NCI-H2227 (cell line): ENCODE measurements around the gene LEF1.

Experiments used
- DNase-seq: peaks from one replicate; lab custom pipeline; 2025; ENCODE audit not compliant: unreplicated experiment; lab: John Stamatoyannopoulos, UW

LEF1 gene

DNA sequence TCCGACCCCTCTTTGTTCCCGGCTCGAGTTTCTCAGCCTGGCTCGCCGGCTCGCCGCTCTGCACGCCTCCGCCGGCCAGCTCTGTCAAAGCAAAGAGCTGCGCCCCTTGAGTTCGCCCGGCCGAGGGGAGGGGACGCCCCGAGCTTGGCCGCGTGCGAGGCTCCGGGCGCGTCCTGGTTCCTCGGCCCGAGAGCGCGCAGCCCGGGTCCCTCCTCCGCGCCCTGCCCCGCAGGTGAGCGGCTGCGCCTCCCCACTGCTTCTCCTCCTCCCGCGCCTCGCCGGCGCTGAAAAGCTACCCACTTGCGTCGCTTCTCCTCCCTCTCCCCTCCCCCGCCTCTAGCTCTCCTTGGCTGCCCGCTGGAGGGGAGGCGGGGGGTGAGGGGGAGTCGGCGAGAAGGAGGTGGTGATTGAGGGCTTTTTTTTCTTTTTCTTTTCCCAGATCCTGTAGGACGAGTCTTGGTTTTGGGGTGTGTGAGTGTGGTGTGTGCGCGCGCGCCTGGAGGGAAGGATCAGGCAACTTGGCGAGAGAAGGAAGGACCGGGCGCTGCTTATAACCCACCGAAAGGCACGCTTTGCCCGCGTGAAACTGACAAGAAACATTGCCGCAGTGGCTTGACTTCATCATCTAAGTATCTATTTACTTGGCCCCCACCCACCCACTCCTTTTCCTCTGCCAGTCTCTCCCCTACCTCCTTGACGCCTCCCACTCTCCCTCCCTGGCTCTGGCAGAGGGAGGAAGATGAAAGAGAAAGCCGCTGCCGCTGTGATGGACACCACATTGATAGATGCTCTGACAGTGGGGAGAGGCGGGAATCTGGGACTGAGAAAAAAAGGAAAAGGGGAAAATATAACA is at the start of gene LEF1:
Gene LEF1, minus strand, starts transcription at position 262 of the 853 bp plus-strand sequence. CDS start 1,165 bp downstream, outside the sequence.
- DNase-seq = peak; percentile 82

DNA sequence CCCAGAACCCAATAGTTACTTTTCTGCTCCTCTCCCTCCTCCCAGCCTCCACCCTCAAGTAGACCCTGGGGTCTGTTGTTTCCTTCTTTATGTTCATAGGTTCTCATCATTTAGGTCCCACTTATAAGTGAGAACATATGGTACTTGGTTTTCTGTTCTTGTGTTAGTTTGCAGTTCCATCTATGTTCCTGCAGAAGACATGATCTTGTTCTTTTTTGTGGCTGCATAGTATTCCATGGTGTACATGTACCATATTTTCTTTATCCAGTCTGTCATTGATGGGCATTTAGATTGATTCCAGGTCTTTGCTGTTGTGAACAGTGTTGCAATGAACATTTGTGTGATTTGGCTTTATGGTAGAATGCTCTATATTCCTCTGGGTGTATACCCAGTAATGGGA is 47.8 kb upstream of the LEF1 start:
- no peak for DNase-seq

DNA sequence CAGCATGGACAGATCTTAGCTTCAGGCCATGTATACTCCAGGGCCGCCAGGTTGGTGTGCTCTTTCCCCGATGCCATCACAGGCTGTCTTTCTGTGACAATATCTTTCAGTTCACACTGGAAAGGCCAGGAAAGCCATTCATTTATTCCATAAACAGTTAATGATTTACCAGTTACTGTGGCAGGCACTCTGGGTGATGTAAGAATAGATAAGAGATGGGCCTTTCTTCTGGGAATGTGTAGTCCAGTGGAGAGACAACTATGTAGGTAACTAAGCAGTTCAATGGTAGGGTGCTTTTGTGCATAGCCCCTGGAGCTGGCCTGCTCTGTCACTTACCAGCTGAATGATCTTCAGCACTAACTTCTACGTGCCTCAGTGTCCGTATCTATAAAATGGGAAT is 46.3 kb upstream of the LEF1 start:
- no peak for DNase-seq

DNA sequence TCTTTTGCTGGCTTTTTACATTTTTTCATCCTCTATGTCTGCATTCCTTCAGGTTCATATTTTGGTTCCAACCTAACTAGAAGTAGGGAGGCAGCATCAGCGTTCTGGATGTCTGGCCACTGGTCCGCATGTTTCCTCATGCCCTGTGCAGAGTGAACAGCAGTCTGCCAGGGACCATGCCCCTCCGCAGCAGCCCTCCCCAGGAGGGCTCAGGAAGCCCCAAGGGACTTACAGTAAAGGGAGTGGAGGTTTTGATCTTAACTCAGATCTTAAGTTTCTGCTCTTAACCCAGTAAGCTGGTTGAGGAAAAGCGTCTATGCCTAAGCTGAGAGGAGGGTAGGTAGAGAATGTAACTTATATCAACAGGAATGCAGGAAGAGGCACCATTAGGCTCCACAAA is 45.0 kb upstream of the LEF1 start:
- no peak for DNase-seq

DNA sequence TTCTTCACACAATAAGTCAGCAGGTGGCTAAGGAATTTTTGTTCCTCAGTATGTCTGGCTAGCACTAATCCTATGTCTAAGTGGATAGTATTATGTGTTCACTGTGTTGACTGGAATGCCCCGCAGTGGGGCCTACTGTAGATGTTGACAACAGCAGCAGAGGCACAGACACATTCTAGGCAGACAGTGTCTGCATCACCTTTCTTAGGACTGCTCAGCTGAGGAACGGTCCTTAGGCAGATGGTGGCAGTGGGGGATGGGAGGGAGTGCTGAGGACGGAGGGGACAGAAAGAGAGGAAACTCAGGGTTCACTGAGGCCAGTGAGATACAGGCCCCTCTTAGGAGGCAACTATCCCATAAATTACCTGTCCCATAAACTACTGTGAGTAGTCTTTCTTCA is 44.6 kb upstream of the LEF1 start:
- DNase-seq = no peak

DNA sequence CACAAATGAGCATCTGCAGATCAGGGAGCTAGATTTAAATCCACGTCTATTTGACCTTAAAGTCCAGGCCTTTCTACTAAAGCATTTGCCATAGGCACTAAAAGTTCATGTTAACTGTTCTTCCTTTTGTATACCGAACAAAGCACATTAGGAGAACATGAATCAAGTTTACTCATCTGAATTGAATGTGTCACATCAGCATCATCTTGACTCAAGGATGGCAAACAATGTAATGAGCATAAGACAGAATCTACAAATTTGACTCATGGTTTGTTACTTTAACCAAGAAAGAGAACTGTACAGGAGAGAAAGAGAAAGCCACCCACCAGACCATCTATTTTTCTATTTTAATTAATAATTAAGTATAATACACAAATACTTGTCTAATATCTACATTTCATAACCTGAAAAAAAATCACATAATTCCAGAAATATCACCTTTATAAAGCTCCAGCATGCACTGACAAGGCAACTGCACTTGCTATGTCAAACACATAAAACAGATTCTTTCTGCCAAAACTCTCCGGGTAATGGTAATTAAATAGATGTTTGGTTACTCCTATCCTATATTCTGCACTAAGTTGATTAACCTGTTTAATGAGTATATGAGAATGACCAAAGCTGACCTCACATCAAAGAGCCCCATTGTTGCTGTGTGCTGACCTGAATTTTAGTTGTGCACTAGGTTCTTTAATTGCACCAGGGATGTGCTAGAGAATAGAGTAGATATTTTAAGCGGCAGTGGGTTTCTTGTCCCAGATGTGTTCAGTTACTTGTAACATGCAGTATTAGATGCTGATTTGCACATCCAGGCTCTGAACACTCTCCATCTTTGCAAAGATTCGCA is 42.5 kb upstream of the LEF1 start:
- DNase-seq = no peak

DNA sequence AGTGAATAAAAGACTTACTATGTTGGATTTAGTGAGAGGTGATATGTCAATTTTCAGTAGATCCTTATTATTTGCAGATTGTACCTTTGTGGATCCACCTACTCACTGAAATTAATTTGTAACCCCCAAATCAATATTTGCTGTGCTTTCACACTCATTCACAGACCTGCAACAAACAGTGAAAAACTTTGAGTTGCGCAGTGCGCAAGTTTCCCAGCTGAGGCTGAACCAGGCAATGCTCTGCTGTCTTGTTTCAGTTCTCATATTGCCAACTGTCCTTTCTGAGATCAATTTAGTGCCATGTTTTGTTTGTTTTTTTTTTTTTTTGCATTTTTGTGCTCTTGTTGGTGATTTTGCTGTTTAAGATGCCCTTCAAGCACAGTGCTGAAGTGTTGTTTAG is 40.8 kb upstream of the LEF1 start:
- no peak for DNase-seq

DNA sequence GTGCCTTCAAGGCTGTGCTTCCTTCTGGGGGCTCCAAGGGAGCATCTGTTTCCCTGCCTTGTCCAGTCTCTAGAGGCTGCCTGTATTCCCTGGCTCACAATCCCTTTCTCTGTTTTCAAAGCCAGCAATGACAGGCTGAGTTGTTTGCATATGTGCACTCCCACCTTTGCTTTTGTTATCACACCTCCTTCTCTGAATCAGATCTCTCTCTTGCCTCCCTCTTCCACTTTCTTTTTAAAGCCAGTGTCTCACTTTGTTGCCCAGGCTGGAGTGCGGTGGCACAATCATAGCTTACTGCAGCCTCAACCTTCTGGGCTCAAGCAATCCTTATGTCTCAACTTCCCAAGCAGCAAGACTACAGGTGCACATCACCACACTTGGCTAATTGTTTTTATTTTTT is 37.1 kb upstream of the LEF1 start:
- DNase-seq = no peak

DNA sequence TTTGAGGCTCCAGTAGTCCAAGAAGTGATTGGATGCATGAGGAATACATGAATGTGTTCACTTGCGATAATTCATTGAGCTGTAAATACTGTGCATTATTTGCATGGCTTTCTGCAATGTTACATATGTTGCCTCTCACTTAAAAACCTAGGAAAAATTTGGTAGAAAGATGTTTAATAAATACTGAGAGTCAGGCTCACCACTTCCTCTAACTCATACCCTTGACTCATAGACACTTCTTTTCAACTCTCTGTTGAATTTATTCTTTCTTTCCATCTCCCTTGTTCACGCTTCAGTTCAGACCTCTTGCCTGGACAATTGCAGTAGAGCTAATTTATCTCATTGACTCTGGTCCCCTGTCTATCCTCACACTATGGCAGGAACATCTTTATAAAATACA is 35.8 kb upstream of the LEF1 start:
- no peak for DNase-seq

DNA sequence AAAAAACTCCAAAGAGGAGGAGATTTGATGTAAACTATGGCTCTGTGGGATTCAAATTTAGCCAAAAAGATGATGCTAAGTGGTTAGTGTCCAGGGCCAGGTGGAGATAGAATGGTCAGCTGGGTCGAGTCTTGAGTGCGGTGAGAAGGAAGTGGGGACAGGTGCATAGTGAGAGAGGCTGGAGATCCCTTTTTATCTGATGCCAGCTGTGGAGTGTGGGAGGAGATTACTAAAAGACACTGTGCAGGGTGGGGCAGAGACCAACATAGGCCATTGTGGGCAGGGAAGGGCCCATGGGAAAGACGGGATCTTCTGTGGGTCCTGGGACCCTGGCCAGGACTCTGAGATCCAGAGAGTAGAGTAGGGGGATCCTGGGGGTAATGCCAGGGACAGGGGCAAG is 34.6 kb upstream of the LEF1 start:
- DNase-seq = no peak

DNA sequence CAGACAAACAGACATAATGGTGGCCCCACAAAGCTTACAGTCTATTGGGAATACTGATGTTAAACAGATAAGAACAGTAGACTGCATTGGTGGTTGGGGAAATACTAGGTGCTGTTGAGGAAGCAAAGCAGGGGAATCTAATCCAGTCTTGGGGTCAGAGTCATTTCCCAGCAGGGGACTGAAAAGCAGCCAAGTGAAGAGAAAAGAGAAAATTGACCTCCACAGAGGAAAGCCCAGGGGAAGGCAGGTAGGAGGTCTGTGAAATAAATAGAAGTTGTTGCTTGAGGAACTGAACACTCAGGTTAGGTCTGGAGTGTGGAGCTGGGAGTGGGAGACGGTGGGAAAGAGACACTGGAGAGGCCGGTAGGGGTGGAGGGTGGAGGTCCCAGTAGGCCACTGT is 33.0 kb upstream of the LEF1 start:
- no peak for DNase-seq

DNA sequence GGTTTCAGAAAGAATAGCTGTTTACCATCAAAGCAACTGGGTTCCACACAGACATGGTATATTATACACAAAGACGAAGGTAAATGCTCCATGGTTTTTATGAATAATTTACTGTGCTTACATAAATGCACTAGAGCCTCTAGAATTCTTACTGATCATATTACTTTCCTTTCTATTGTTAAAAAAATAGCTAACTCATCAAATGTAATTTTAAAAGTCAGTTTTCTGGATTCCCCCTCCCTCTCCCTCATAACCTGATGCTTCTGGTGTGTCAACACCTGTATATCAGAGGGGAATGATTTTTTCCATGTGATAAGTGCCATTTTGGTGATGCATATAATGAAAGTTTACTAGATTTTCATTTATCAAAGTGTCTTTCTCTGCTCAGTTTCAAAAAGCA is 31.1 kb upstream of the LEF1 start:
- DNase-seq = no peak

DNA sequence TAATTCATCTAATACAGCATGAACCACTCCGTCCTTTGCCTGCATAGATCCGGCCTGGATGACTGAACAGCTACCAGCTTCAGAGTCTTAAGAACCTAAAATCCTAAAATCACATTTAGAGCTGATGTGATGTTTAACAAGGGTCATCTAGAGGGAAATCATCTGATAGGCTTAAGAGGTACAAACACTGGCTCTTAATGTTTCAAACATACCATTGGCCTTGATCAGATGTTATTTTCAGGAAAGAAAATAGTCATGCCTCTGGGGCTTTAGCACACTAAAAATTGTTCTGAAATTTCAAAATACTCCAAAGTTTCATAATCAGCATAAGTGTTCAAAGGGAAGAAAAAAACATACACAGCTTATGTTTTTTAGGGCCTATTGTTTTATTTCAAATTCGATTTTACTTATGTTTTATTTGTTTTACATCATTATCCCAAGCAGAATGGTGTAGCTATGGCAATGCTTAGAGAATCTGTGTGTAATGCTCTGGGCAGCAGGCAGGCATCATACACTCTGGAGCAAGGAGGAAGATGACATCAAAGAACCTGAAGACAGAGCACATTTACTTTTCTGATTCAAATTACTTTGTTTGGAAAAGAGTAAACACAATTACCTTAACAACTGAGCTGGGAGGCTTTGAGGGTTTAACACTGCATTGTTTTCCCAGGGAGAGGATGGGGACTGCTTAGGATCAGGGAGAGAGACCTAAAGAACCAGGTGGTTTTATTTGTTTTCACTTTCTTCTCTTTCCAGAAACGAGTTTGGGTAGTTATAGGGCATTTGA is 25.3 kb upstream of the LEF1 start:
- no peak for DNase-seq

DNA sequence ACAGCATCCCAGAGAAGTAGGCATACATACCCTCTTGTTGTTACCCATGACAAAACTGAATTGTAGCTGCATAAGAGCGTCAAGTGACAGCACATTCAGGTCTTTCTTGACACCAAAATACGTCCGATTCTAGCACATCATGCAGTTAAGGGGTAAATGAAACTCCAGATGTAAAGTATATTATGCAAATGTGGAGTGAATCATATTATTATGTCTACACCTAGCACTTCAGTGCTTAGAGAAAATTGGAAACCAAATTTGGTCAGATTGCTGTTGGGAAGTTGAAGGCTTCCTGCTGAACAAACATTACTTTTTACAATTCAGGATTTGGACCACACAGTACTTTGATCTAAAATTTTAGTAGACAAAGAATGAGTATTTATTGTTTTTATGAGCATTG is 24.2 kb upstream of the LEF1 start:
- DNase-seq = no peak

DNA sequence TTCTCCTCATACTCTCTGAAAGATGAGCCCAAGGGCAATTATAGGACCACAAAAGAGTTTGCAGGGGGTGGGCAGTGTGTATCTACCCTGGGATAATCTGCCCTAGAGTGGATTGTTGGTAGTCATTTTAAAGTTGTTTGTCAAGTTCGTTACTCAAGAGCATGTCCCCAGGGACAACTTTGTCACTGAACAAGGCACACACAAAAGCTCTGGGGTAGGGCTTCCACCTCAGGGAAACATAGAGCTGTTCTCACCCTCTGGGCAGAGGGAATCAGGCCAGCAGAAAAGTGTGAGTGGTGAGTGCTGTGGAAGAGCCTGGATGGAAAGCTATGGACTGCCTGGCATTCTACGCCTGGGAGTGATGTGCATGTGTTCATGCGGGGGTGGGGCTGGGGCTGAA is 23.3 kb upstream of the LEF1 start:
- no peak for DNase-seq

DNA sequence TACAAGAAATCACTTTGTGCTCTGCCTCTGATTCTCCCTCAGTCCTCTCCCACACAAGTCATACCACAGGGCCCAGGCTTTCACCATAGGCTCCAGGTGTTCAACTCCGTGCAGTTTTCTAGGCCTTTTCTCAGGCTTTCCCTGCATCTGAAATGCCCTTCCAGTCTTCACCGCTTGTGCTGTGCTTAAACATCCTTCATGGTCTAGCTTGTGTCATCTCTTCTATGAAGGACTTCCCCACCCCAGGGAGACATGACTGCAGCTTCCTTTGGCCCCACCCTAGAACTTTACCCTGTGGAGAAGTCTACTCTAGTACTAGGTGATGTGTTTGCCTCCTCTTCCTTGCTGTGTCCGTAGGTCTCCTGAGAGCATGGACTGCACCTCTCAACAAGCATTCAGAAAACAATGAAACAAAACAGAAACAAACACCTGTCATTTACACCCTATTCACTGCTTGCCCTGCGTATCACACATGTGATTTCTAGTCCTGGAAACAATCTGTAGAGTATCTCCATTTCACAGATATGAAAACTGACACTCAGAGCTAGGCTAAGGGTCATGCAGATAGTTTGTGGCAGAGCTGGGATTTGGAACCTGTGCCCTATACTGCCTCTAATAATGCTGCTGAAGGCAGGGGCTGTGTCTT is 22.7 kb upstream of the LEF1 start:
- DNase-seq = no peak

DNA sequence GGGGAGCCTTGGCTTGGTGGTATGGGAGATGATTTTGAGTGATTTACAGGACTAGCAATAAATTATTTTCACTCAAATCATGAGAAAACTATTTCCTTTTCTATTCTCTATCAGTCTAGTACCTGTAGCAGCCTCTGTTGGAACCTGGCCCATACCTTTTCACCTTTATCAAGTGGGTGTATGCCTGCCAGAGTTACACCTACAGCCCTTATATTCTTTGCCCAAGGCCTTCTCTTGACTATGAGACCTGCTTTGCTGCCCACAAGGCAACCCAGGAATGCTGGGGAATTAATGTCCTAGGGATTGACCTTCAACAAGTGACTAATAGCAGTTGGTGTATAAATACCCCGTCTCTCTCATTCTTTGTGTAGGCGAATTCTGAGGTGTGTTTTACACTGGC is 20.0 kb upstream of the LEF1 start:
- DNase-seq = no peak

DNA sequence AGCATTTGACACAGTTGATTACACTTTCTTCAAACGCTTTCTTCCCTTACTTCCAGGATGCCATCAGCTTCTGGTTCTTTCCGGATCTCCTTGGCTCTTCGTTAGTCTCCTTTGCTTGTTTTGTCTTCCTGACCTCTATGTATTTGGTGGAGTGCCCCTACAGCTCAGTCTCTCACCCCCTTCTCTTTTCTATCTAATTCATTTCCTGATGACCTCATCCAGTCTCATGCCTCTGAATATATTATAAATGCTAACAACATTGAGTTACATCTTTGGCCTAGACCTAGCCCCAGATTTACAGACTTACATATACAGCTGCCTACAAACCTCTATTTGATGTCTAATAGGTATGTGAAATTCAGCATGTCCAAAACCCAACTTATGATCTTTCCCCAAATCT is 16.5 kb upstream of the LEF1 start:
- DNase-seq = no peak

DNA sequence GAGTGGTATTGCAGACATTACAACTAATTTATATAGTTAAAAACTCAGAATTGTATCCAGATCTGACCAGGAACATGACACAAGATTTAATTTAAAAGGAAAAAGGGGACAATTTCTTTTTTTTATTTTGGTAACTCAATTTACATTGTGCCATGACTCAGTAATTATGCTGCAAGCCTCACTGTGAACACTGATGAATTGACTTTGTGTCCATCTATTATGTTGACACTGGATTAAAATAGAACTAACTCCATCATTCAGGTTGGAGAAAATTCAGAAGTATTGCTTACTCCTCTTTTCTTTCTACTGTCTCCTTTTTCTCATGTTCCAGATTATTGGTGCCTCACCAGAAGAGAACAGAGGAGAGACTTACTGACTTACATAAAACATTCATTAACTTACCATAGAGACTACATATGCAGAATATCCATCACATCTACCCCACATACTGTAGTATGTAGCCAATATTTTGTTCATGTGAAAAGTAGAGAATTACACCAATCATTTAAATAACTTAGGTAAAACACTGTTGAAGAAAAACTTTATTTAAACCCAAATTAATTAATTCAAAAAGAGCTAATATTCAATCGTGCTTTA is 15.8 kb upstream of the LEF1 start:
- no peak for DNase-seq

DNA sequence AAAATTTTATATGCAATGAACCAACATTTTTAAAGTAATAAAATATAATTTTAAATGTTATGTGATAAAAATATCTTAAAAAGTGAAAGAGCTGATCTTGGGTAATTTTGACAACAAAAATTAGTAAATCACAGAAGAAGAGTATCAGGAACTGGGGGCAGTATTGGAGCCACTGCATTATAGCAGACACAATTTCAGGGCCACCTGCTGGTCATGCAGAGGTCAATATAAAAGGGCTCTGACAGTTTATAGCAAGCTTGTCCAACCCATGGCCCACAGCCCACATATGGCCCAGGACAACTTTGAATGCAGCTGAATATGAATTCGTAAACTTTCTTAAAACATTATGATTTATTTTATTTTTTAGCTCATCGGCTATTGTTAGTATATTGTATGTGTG is 13.0 kb upstream of the LEF1 start:
- DNase-seq = no peak

DNA sequence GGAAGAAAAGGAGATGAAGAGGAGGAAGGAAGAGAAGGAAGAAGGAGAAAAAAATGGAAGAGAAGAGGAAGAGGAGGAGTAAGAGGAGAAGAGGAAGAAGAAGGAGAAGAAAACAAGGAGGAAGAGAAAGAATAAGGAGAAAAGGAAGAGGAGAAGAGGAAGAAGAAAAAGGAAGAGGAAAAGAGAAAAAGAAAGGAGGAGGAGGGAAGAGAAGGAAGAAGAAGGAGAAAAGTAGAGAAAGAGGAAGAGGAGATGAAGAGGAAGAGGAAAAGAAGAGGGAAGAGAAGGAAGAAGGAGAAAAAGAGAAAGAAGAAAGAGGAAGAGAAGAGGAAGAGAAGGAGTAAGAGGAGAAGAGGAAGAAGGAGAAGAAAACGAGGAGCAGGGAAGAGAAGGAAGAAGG is 11.8 kb upstream of the LEF1 start:
- no peak for DNase-seq
